HG02970 (cell line): ENCODE results near the gene HIVEP3.
"Not testable (repeated sequence)": the region's sequence is repeated elsewhere in the genome, so short reads cannot be mapped to it uniquely, and the experiment has no call there.

Experiments
- ATAC-seq: cut with Tn5 transposase; IDR thresholded peaks from one replicate; pipeline ENCODE4 v1.9.1; 2021; ENCODE audit warnings: mild to moderate bottlenecking, moderate library complexity, moderate number of reproducible peaks; ENCODE audit not compliant: unreplicated experiment, low FRiP score

Gene HIVEP3

DNA sequence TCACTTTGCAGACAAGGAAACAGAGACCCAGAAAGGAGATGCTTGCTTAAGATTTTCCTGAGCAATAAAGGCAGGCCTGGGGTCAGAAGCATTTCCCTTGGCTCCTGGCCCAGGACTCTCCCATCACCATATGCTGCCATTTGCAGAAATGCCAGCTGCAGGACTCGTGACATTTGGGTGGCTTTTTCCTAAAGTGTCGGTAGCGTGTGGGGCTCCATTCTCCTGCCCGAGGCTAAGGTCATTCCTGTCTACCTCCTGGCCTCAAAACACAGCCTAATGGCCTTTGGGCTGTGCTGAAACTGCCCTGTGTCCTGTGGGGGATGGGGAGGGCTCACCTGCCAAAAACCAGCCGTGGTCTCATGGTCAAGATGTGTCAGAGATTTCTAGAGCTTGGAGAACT, 218.1 kb downstream of the HIVEP3 start:
- ATAC-seq = no peak

- ATAC-seq = no peak
Observed at GRCh38 chr1:41699861-41700248, 218.9 kb downstream of the HIVEP3 start.

DNA sequence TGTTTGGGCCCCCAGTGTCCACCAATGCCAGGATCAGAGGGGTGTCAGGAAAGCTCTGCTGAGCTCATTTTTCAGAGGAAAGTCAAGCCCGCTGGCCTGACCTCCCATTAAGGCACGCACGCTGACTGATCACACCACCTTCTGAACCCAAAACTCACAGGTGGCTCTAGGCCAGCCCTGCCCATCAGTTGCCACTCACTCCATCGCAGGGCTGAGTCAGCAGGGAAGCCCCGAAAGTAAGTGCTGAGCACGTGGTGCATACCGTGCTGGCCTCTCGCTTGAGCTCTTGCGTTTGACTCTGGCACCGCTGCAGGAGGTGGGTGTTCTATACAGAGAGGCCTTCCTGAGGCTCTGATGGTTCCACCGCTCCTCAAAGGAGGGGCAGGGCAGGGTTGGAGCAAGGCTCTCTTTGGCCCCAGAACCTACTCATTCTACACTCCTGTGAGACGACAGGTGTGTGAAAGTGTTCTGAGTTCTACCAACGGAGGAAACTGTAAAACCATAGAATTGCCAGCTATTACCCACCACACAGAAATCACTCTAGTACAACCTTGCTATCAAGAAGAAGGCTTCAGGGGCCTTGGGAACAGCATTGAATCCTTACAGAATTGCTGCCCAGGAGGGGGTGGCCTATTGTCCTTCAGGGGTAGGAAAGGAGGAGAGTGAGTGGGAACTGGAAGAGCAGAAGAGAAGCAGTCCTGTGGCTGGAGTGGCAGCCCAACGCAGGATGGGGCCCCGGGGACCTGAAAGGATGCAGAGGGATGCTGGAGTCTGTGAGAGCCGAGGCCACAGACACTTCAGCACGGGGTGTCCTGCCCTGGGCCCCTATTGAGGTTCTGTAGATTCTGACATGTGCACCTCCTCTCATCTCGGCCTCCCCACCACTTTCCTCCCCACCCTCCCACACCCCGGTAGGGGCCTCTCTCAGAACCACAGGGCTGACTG, 219.5 kb downstream of the HIVEP3 start:
- ATAC-seq = no peak

DNA sequence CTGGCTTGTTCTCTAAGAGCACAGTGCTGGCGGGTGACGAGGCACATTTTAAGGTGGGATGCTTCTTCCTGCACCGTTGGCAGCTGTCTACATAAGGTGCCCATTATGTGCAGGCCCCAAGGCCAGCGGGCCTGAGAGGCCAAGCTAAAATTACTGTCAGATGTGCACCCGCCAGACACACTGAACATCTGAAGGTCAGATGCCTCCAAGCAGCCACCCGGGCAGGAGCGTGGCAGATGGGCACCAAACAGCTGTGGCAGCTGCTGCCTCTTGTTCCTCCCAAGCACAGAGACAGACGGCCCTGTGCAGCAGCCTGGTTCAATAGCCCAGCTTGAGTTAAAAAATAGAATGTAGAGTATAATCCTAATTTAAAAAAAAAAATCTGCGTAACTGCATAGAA, 222.3 kb downstream of the HIVEP3 start:
- ATAC-seq = no peak

- ATAC-seq = no peak
Observed at GRCh38 chr1:41695118-41695745, 223.5 kb downstream of the HIVEP3 start.

GRCh38 chr1:41691966-41692365, 226.8 kb downstream of the HIVEP3 start:
- ATAC-seq = not testable (repeated sequence)

DNA sequence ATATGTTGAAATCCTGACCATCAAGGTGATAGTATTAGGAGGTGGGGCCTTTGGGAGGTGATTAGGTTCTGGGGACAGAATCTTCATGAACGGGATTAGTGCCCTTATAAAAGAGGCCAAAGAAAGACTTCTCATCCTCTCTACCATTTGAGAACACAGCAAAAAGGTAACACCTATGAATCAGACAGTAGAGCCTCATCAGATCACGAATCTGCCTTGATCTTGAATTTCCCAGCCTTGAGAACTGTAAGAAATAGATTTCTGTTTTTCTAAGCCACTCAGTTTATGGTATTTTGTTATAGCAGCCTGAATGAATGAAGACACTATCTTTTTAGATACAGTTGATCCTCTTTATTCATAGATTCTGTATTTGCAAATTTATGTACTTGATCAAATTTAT, 227.3 kb downstream of the HIVEP3 start:
- ATAC-seq = no peak

DNA sequence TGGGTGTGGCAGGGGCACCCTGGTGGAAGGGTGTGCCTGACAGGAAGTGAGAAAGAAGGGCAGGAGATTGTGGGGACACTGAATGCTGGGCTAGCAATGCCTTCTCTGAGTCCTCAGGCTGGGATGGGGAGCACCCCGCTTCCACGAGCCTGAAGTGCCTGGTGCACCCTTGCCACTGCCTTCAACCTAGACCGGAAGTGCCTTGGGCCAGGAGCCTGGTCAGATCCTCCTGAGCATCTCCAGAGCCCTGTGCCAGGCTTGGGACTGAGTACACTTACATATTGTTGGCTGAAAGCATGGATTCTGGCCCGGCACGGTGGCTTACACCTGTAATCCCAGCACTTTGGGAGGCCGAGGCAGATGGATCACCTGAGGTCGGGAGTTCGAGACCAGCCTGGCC, 228.4 kb downstream of the HIVEP3 start:
- no peak for ATAC-seq

- no peak for ATAC-seq
Observed at GRCh38 chr1:41689558-41689981, 229.2 kb downstream of the HIVEP3 start.

GRCh38 chr1:41689139-41689538, 229.6 kb downstream of the HIVEP3 start:
- ATAC-seq = no peak

DNA sequence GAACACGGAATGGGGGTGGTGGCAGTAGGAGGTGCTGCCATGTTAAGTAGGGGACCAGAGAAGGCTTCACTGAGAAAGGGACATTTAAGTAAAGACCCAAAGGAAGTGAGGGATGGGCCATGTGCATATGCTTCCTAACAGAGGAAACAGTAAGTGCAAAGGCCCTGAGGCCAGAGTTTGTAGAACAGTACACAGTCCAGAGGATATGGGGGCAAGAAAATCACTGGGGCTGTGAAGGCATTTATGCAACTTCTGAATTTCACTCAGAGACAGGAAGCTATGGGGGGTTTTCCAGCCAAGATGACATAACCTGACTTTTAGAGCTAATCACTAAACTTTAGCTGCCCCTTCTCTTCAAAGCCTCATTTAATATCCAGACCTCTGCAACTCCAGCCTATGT, 231.7 kb downstream of the HIVEP3 start:
- no peak for ATAC-seq

GRCh38 chr1:41683681-41684500, 234.8 kb downstream of the HIVEP3 start:
- no peak for ATAC-seq

- ATAC-seq = no peak
Observed at GRCh38 chr1:41682845-41683625, 235.7 kb downstream of the HIVEP3 start.

GRCh38 chr1:41682149-41682548, 236.6 kb downstream of the HIVEP3 start:
- no peak for ATAC-seq

- ATAC-seq = no peak
Observed at GRCh38 chr1:41681331-41682098, 237.2 kb downstream of the HIVEP3 start.

- no peak for ATAC-seq
Observed at GRCh38 chr1:41679994-41680393, 238.7 kb downstream of the HIVEP3 start.

GRCh38 chr1:41679531-41679930, 239.2 kb downstream of the HIVEP3 start:
- no peak for ATAC-seq

DNA sequence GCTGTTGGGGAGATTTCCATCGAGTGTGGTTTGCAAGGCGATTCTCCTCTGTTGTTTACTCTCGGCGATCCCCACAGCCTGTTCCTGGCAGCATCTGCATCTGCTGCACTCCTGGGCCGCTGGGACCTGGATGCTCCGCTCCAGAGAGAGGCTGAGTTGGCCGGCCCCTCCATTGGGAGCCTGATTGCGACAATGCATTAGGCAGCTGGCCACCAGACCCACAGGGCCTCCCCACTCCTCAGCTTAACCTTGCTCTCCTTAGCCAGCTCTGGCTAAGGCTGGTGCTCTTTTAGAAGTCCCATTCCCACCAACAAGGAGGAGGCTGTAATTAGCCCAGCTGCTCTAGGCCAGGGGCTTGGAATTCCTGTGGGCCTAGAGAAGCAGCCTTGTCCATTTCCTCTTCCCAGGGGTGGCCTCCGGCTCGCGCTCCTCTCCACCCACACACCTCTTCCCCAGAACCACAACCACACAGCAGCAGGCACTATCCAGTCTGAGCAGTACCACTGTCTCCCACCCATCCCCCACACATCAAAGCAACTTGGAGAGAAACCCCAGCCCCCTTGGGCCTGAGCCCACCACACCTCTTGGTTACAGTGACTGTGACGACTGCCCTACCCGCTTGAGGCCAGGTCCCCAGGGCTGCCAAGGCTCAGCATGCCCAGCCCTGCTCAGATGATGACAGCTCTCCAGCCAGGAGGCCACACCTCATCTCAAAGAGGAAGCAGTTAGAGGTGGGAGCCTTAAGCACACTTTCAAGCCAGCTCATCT, 240.4 kb downstream of the HIVEP3 start:
- no peak for ATAC-seq

DNA sequence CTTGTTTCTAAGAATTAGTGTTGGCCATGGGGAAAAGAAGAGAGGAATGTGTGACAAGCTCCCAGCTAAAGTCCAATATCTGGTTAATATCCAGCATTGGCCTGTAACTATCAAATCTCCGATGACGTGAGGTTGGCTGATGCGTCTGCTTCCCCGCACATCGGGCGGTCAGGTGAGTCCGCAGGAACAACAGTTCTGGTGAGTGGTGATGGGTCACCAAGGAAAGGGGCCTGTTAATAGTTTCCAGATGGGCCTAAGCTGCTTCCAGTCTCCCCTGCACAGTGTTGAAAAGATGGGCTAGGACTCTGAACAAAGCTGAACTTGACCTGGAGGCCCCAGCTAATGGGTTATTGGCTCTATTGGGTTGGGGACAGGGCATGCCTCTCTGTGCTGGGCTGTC, 241.1 kb downstream of the HIVEP3 start:
- ATAC-seq = no peak
